SK-N-SH (cell line): ENCODE measurements around the gene PSMF1. TPM values are rescaled to one million over a fixed set of nuclear protein-coding genes. Genes with fewer than 3 reads are reported as not detected.

Source experiments
- CTCF ChIA-PET: fragments of 300-600, 350-600 bp; formaldehyde crosslinking; extraction: SDS; loops from one replicate; lab custom pipeline; 2021; lab: Yijun Ruan, JAX
- POLR2A ChIA-PET: fragments of 350-600 bp; sonication (Branson Sonifier 250); formaldehyde crosslinking; extraction: SDS; loops from one replicate; lab custom pipeline; 2020; ENCODE audit warnings: antibody characterized with exemption, inconsistent platforms; lab: Yijun Ruan, JAX
- DNase-seq: peaks from one replicate; pipeline ENCODE4 v3.0.0; 2012
- H2AFZ ChIP-seq: fragments of 200-600 bp; sonication (generic); 2 replicates; pipeline ENCODE4 v1.8.1; 2016; ENCODE audit warnings: antibody characterized with exemption, mild to moderate bottlenecking, low read depth
- H3F3A ChIP-seq: fragments of 200-600 bp; sonication (generic); replicated peaks from 2 replicates; pipeline ENCODE3; 2016; ENCODE audit warnings: antibody characterized with exemption, mild to moderate bottlenecking; ENCODE audit not compliant: insufficient read depth
- H3K27ac ChIP-seq, 2 experiments: fragments of 200-500 bp in 1 of 2; fragments of 200-600 bp in 1 of 2; sonication (Bioruptor generic) in 1 of 2; sonication (generic), shearing (Covaris generic) in 1 of 2; 2 replicates each; pipeline versions ENCODE4 v1.5.1 to v1.6.1; 2014 to 2016; ENCODE audit warnings: low read depth in 2 of 2, inconsistent platforms in 1 of 2, low read length in 1 of 2, mild to moderate bottlenecking in 1 of 2, mixed read lengths in 1 of 2
- H3K27me3 ChIP-seq: fragments of 200-600 bp; sonication (generic), shearing (Covaris generic); 2 replicates; pipeline ENCODE4 v1.6.1; 2016; ENCODE audit warnings: mixed run types; ENCODE audit not compliant: insufficient read depth
- H3K36me3 ChIP-seq, 2 experiments: fragments of 200-500 bp in 1 of 2; fragments of 200-600 bp in 1 of 2; sonication (Bioruptor generic) in 1 of 2; sonication (generic) in 1 of 2; replicated peaks in 1 of 2; 2 replicates each; pipeline versions ENCODE3 to v1.5.1; 2014 to 2016; ENCODE audit warnings: low read length in 1 of 2, mild to moderate bottlenecking in 1 of 2; ENCODE audit not compliant: insufficient read depth in 2 of 2, control insufficient read depth in 1 of 2
- H3K4me1 ChIP-seq, 2 experiments: fragments of 200-500 bp in 1 of 2; fragments of 200-600 bp in 1 of 2; sonication (Bioruptor generic) in 1 of 2; sonication (generic), shearing (Covaris generic) in 1 of 2; 2 replicates each; pipeline versions ENCODE4 v1.5.1 to v1.6.1; 2014 to 2016; ENCODE audit warnings: low read depth in 1 of 2, low read length in 1 of 2, mixed run types in 1 of 2; ENCODE audit not compliant: insufficient read depth in 2 of 2, control insufficient read depth in 1 of 2
- H3K4me2 ChIP-seq: fragments of 200-600 bp; sonication (generic), shearing (Covaris generic); 2 replicates; pipeline ENCODE4 v1.6.1; 2017; ENCODE audit warnings: mixed run types
- H3K4me3 ChIP-seq, 2 experiments: fragments of 200-500 bp in 1 of 2; fragments of 200-600 bp in 1 of 2; sonication (Bioruptor generic) in 1 of 2; sonication (generic), shearing (Covaris generic) in 1 of 2; 2 replicates each; pipeline versions ENCODE4 v1.5.1 to v1.8.1; 2014 to 2016; ENCODE audit warnings: low read depth in 2 of 2, inconsistent platforms in 1 of 2, low read length in 1 of 2, mild to moderate bottlenecking in 1 of 2, mixed read lengths in 1 of 2, moderate library complexity in 1 of 2
- H3K79me2 ChIP-seq: fragments of 200-600 bp; sonication (generic); 2 replicates; pipeline ENCODE4 v1.8.1; 2017; ENCODE audit warnings: mild to moderate bottlenecking; ENCODE audit not compliant: insufficient read depth
- H3K9ac ChIP-seq: fragments of 200-600 bp; sonication (generic); 2 replicates; pipeline ENCODE4 v1.6.1; 2017; ENCODE audit warnings: mixed run types
- H3K9me2 ChIP-seq: fragments of 200-600 bp; sonication (generic); 2 replicates; pipeline ENCODE4 v1.6.1; 2017; ENCODE audit warnings: mixed run types
- H3K9me3 ChIP-seq: fragments of 200-600 bp; sonication (generic); 2 replicates; pipeline ENCODE4 v1.6.1; 2017; ENCODE audit warnings: mixed run types, mild to moderate bottlenecking, moderate library complexity
- H4K20me1 ChIP-seq: fragments of 200-600 bp; sonication (generic); 2 replicates; pipeline ENCODE4 v1.6.1; 2017; ENCODE audit warnings: mild to moderate bottlenecking, mixed run types; ENCODE audit not compliant: insufficient read depth
- EP300 ChIP-seq, 2 experiments: IDR thresholded peaks; 2 replicates each; pipeline versions ENCODE4 v1.4.0 to v1.6.1; 2012; ENCODE audit warnings: borderline replicate concordance in 1 of 2, low read depth in 1 of 2, low read length in 1 of 2
- EZH2phosphoT487 ChIP-seq: fragments of 200-600 bp; sonication (generic); IDR thresholded peaks from 2 replicates; pipeline ENCODE4 v1.6.1; 2017; ENCODE audit warnings: low read depth, mixed run types, mild to moderate bottlenecking, antibody characterized with exemption, moderate library complexity, borderline replicate concordance
- FOXJ3 ChIP-seq: sonication (generic); formaldehyde crosslinking; IDR thresholded peaks from 2 replicates; pipeline ENCODE4 v1.5.1; 2020; ENCODE audit warnings: mild to moderate bottlenecking, missing genetic modification reagents
- GATA2 ChIP-seq: sonication (generic); formaldehyde crosslinking; IDR thresholded peaks from 2 replicates; pipeline ENCODE4 v1.5.0; 2020; ENCODE audit warnings: mild to moderate bottlenecking, missing genetic modification reagents
- JUND ChIP-seq: IDR thresholded peaks from 2 replicates; pipeline ENCODE4 v1.4.0; 2012
- PBX3 ChIP-seq: IDR thresholded peaks from 2 replicates; pipeline ENCODE4; 2012
- POLR2AphosphoS5 ChIP-seq: IDR thresholded peaks from 2 replicates; pipeline ENCODE4 v1.6.1; 2012; ENCODE audit warnings: low read depth, low read length
- RAD21 ChIP-seq: IDR thresholded peaks from 2 replicates; pipeline ENCODE4 v1.6.1; 2012; ENCODE audit warnings: mild to moderate bottlenecking, low read length
- REST ChIP-seq: IDR thresholded peaks from 2 replicates; pipeline ENCODE4 v1.6.1; 2012; ENCODE audit warnings: mild to moderate bottlenecking, low read depth, low read length, moderate library complexity
- RFX5 ChIP-seq: IDR thresholded peaks from 2 replicates; pipeline ENCODE4 v1.6.1; 2012; ENCODE audit warnings: mild to moderate bottlenecking, improper control_type of control experiment, low read length
- RXRA ChIP-seq: IDR thresholded peaks from 2 replicates; pipeline ENCODE4 v1.4.0; 2012; ENCODE audit warnings: low read depth, mild to moderate bottlenecking, borderline replicate concordance
- TCF12 ChIP-seq: IDR thresholded peaks from 2 replicates; pipeline ENCODE4 v1.4.0; 2012
- WGBS: methylation state at CpG from one replicate; pipeline ENCODE4 v1.1.6; 2017; ENCODE audit warnings: low lambda C conversion rate; 5-methylcytosine and 5-hydroxymethylcytosine counted together
- polyA plus RNA-seq, 3 experiments: library from polyadenylated mRNA; depleted of rRNA; stranded (reverse); fragments of >200 nt; gene quantifications; 2 replicates each; pipeline ENCODE4 v1.2.3, GENCODE V29; 2012

PSMF1 gene
- polyA plus RNA-seq, 1 of the 3 experiments (the other 2 are of a cell fraction) = 103 TPM

GRCh38 chr20:1182106-1182505 lies 63.7 kb downstream of the PSMF1 start:
- Histone ChIP-seq H3K4me2 (no peak overlapping the region), H3K4me1 (peaks cover 0 to 3% of the 10 kb centered on the region in 2 experiments; a peak in 1 of 4 replicates), H4K20me1 (no peaks in the 10 kb centered on the region), H3K9me2 (no peaks in the 10 kb centered on the region), H3K4me3 (no peak overlapping the region), H3K9ac (no peak overlapping the region), H3K79me2 (no peaks in the 10 kb centered on the region), H3K9me3 (no peaks in the 10 kb centered on the region), H2AFZ (no peak overlapping the region), H3K36me3 (no peaks in the 10 kb centered on the region), H3K27me3 (no peaks in the 10 kb centered on the region), H3F3A (no peaks in the 10 kb centered on the region), H3K27ac (no peak overlapping the region)
- ChIA-PET POLR2A (no interaction called here), CTCF (interaction anchor here (0.9 to 3.8 kb wide), 2 partner anchors 30 to 366 kb away, joined by 4 to 13 read pairs; no protein-coding TSS in a partner anchor)
- no peak for DNase-seq
- 83% methylated on average over 4 of the region's 4 CpGs for WGBS
- TF ChIP-seq PBX3 (no peak), EP300 (IDR thresholded peaks at IDR 0.05; ENCODE audit: borderline replicate concordance in 1 of 2, low read depth in 1 of 2, low read length in 1 of 2) (no peak), RAD21 (no peak), JUND (no peak), RFX5 (no peak), GATA2 (CRISPR knock-in tag) (no peak), TCF12 (no peak), POLR2AphosphoS5 (no peak), EZH2phosphoT487 (no peak), REST (no peak), FOXJ3 (CRISPR knock-in tag) (no peak)

- H3K79me2 ChIP-seq = no peaks in the 10 kb centered on the region
- no peak overlapping the region for H3K9ac ChIP-seq
- DNase-seq = no peak
- no peak overlapping the region for H3K27ac ChIP-seq
- 89% methylated on average over 6 of the region's 6 CpGs for WGBS
- no peak overlapping the region for H3K4me3 ChIP-seq
- no peaks in the 10 kb centered on the region for H3K9me3 ChIP-seq
- ChIA-PET CTCF (interaction anchor here (1.3 to 3.6 kb wide), 4 partner anchors 11 to 364 kb away, joined by 6 to 20 read pairs (median 10); no protein-coding TSS in a partner anchor), POLR2A (no interaction called here)
- H3K4me2 ChIP-seq = no peak overlapping the region
- H4K20me1 ChIP-seq = no peaks in the 10 kb centered on the region
- no peaks in the 10 kb centered on the region for H3F3A ChIP-seq
- no peak for TF ChIP-seq RXRA
- H2AFZ ChIP-seq = no peak overlapping the region
- no peaks in the 10 kb centered on the region for H3K9me2 ChIP-seq
- H3K27me3 ChIP-seq = no peaks in the 10 kb centered on the region
- no peaks in the 10 kb centered on the region for H3K36me3 ChIP-seq
- H3K4me1 ChIP-seq = peaks cover 0 to 3% of the 10 kb centered on the region in 2 experiments; a peak in 1 of 4 replicates
Measured at GRCh38 chr20:1183153-1183552, 64.8 kb downstream of the PSMF1 start.
